HG03342 (cell line): ENCODE results near the gene CDHR1.
"Not testable (repeated sequence)": the region's sequence is repeated elsewhere in the genome, so short reads cannot be mapped to it uniquely, and the experiment has no call there.

Experiments
- ATAC-seq: cut with Tn5 transposase; IDR thresholded peaks from one replicate; pipeline ENCODE4 v1.9.1; 2021; ENCODE audit warnings: mild to moderate bottlenecking, moderate library complexity; ENCODE audit not compliant: unreplicated experiment

Gene CDHR1

GRCh38 chr10:84173501-84173929, 20.8 kb upstream of the CDHR1 start, which contains the start of gene GPR15LG:
Gene GPR15LG, plus strand, starts transcription at chr10:84173801. Its CDS starts 51 bp downstream, at chr10:84173852.
- no peak for ATAC-seq

GRCh38 chr10:84175436-84175835, 18.9 kb upstream of the CDHR1 start:
- no peak for ATAC-seq

DNA sequence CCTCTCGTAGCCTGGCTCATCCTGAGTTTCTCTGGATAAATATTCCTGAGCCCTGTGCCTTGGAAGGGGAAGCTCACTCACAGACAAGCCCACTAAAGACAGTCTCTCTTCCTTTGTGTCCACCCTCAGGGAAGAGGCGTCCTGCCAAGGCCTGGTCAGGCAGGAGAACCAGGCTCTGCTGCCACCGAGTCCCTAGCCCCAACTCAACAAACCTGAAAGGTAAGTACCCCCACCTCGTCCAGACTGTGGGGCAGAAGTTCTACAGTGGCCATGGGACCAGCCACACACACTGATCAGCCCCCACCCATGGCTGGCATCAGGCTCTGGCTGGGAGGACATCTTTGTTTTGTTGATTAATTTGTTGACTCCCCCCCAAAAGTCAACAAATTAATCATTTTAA, 18.0 kb upstream of the CDHR1 start:
- ATAC-seq = no peak

- no peak for ATAC-seq
These were observed 17.4 kb upstream of the CDHR1 start for GRCh38 chr10:84176836-84177474.

DNA sequence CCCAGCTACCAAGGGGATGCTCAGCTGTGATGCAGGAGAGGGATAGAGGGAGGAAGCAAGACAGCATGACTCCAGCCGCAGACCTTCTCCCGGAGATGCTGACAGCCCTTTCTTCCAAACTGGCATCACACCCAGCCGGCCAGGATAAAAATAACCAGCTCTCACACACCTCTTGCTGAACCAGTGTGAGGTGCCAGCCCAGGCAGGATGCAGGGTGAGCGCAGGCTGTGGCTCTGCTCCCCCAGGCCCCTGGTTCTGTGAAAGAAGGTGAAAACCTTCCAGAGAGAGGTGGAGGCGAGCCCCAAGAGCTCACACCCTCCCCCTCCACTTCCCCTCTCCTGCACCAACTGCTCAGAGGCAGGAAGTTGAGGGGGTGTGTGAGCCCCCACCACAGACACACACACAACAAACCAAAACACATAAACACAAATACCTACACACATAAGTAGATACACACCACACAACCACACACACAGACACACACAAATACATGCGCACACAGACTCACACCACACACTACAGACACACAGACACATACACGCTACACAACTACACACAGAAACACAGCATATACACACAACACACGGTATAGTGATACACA, 16.7 kb upstream of the CDHR1 start:
- peak; percentile 33 for ATAC-seq

DNA sequence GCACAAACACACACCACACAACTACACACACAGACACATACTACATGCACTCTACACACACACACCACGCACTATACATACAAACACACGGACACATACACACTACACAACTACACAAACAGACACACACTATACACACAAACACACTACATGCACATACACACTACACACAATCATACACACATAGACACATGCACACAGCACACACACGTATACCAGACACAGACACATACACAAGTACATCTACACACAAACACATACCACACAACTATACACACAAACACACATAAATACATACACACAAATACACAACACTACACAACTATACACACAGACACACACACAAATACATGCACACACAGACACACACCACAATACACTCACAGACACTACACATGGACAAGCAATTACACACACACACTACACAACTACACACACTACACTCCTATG, 16.2 kb upstream of the CDHR1 start:
- no peak for ATAC-seq

DNA sequence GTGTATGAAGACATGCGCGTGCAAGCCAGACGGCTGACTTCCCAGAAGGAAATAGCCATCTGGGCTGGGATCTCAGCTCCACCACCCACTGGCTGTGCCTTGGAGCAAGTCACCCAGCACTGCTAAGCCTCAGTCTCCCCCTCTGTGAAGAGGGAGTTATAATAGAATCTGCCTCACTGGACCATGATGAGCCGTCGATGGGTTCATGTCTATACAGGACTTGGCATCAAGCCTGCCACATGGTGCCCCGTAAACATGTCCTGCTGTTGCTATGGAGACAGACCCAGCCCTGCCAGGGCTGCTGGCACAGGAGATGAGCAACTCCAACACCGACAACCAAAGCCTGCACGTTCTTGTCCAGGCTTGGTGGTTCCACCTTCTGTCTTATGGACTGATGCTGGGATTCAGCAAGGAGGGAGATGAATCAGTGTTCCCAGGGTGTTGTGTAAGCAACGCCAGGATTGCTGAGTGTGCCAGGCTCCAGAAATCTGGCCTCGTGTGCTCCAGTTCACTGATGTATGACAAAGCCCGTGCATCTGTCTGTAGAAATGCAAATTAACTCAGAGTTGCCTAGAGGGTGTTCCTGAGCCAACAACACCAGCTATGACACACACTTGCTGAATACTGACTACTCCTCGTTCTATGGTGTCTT, 15.2 kb upstream of the CDHR1 start:
- ATAC-seq = peak; percentile 94

DNA sequence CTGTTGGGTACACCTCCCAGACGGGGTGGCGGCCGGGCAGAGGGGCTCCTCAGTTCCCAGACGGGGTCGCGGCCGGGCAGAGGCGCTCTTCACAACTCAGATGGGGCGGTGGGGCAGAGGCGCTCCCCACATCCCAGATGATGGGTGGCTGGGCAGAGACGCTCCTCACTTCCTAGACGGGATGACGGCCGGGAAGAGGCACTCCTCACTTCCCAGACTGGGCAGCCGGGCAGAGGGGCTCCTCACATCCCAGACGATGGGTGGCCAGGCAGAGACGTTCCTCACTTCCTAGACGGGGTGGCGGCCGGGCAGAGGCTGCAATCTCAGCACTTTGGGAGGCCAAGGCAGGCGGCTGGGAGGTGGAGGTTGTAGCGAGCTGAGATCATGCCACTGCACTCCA, 14.0 kb upstream of the CDHR1 start:
- not testable (repeated sequence) for ATAC-seq

- ATAC-seq = no peak
These were observed 12.7 kb upstream of the CDHR1 start for GRCh38 chr10:84181631-84182030.

- no peak for ATAC-seq
These were observed 9.8 kb upstream of the CDHR1 start for GRCh38 chr10:84184517-84184916.

DNA sequence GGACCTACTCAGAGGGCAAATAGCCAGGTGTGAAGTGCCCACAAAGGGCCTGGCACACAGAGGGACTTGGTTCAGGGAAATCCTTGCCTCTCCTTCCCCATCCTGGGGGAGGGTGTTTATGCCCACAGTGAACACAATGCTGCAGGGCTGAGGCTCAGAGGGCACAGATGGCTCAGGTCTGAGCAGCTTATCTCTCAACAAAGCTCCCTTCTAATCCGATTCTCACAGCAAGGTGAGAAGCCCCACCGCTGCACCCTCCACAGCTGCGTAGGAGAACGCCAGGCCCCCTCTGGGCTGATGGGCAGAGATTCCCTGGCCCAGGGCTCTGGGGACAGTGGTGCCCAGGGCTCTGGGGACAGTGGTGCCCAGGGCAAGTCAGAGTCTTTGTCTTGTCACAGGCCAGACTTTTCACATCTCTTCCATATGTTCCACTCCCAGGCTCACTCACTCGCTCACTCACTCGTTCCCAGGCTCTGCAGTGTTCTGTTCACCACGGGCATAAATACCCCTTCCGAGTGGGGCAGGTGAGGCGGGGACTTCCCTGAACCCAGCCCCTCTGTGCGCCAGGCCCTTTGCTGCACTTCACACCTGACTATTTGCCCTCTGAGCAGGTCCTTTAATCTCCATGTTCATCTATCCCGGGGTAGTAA, 8.7 kb upstream of the CDHR1 start:
- ATAC-seq = no peak

DNA sequence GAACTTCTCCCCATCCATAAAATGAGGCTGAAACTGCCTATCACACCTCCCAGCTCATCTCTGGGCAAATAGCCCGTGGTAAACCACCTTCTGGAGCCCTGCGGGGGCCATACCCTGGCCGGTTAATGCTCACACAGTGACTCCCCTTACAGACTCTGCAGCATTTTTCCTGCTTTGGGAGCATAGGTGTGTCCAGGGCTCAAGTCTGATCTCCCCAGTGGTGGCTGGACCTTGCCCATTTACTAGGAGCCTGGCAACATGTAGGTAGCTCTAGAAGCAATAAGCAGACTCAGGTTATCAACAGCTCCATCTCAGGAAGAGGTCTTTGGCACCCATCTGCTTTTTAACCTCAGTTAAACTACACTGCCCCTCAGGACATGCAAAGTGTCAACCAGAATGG, 5.5 kb upstream of the CDHR1 start:
- no peak for ATAC-seq

- ATAC-seq = no peak
These were observed 3.7 kb upstream of the CDHR1 start for GRCh38 chr10:84190621-84191020.

GRCh38 chr10:84191106-84191505, 3.2 kb upstream of the CDHR1 start:
- ATAC-seq = no peak

DNA sequence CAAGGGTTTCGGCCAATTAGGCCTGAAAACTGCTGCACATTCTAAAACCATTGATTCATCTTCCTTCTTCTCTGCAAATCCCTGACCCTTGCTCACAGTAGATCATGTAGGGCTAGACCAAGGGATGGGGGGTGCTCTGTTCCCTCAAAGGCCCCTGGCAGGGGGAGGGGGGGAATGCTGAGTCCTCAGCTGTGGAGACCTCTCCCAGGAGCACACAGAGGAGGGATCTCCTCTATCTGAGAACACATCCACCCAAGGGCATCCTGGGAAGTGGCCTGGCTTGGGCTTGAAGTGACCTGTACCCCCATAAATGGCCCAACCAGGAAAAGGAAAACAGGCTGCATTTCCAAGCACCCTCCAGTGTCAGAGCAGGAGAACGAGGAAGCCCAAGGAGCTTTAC, 1.0 kb upstream of the CDHR1 start:
- no peak for ATAC-seq

- ATAC-seq = peak; percentile 21
These were observed 402 bp upstream of the CDHR1 start for GRCh38 chr10:84193846-84194423.

DNA sequence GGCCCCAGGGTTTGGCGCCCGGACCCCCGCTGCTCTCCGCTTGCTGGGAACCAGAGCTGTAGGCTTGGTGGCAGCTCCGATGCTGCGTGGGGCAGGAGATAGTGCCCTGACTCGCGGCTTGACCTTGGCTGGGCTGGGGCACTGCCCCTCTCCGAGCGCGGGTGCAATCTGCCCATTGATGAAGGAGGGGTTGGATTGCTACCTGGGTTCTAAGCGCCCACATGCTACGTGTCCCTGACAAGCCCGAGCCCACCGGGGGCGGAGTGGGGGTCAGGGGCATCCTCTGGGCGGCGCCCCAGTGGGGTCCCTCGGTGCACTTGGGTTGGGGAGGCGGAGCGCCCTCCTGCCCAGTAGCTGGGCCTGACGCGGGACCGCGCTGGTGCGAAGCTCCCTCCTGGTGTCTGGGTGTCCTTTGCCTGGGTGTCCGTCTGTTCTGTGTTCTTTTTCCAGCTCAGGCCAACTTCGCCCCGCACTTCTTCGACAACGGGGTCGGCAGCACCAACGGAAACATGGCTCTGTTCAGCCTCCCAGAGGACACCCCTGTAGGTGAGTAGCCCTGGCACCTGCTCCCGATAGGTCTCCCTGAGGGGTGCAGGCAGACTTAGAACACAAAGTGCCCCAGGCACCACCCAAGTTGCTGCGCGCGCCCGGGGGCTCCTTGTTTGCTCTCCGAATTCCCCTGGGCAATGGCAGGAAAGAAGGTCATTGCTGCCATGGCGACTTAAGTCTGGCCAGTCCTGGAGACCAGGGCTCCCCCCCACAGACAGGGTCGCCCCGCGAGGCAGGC, 900 bp downstream of the CDHR1 start:
- ATAC-seq = no peak

GRCh38 chr10:84196083-84196482, 1.7 kb downstream of the CDHR1 start:
- ATAC-seq = no peak

DNA sequence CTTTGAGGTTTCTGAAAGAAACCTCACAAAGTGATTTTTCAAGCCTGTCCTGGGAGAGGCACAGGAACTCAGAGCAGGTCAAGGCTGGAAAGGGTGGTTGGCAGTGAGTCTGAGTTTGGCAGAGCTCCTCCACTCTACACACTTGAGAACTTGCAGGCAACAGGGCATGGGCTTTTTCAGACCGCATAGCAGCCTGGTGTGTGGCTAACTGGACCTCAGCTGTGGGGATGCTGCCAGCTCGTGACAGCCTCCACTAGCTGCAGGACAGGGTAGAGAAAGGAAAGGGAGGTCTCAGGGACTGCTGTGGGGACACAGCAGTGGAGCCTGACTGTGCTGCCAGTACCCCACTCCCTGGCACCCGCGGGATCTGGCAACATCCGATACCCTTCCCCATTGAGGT, 2.6 kb downstream of the CDHR1 start:
- no peak for ATAC-seq

- no peak for ATAC-seq
These were observed 3.3 kb downstream of the CDHR1 start for GRCh38 chr10:84197643-84198042.
